Effector memory CD8-positive, alpha-beta T cell (primary cell): ENCODE results near the gene BMAL1.

Source experiments
- ATAC-seq: fragments of 150-1000 bp; cut with Tn5 transposase; replicated peaks from 2 replicates; pipeline ENCODE4 v1.10.0; 2021; ENCODE audit warnings: mild to moderate bottlenecking, moderate library complexity
- DNase-seq, 3 experiments: peaks; one replicate each; pipeline ENCODE4 v3.0.0; 2021
- H3K27ac Mint-ChIP-seq, 2 donors: one replicate each; pipeline ENCODE4 v1.8.0; 2022; ENCODE audit warnings: mild to moderate bottlenecking in 2 of 2, mixed read lengths in 2 of 2, moderate library complexity in 2 of 2
- H3K27me3 Mint-ChIP-seq, 2 donors: one replicate each; pipeline ENCODE4 v1.8.0; 2022; ENCODE audit warnings: mixed read lengths in 2 of 2
- H3K36me3 Mint-ChIP-seq: one replicate; pipeline ENCODE4 v1.8.0; 2022; ENCODE audit warnings: mild to moderate bottlenecking, moderate library complexity, mixed read lengths; ENCODE audit not compliant: insufficient read depth
- H3K4me1 Mint-ChIP-seq, 2 donors: one replicate each; pipeline ENCODE4 v1.8.0; 2022; ENCODE audit warnings: low read depth in 2 of 2, mixed read lengths in 2 of 2
- H3K4me3 Mint-ChIP-seq, 2 donors: one replicate each; pipeline ENCODE4 v1.8.0; 2022; ENCODE audit warnings: mild to moderate bottlenecking in 2 of 2, mixed read lengths in 2 of 2, moderate library complexity in 2 of 2
- H3K9me3 Mint-ChIP-seq, 2 donors: one replicate each; pipeline ENCODE4 v1.8.0; 2022; ENCODE audit warnings: mixed read lengths in 2 of 2

Gene BMAL1

DNA sequence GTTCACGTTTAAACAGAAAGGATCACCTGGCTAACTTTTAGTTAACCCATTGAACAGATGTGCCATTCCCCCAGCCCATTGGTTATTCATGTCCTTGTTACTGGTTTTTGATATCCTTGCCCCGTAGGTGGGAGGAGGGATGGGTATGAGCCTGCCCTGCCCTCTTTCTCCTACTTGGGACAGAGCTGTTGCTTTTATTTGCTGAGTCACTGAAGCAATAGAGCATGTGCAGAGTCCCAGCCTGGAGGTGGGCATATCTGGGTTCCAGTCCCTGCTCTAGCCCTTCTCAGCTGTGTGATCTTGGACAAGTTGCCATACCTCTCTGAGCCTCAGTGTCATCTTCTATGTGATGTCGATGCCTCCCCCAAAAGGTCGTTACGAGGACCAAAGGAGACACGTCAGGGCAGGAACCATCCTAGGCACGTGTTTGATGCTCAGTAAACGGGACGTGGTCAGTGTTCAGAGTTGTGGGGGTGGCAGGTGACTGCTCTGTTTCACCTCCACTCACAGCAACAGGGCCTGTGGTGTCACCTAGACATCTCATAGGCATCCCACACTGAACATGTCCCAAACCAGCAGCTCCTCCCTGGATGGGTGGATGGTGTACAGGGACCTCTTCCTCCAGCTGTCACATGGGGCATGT, 61.0 kb downstream of the BMAL1 start:
- no peaks in the 10 kb centered on the region for H3K27me3 Mint-ChIP-seq
- no peak for DNase-seq
- peak overlapping the region; percentile 69 to 89 for H3K27ac Mint-ChIP-seq
- peaks cover 10% of the 10 kb centered on the region for H3K36me3 Mint-ChIP-seq
- no peaks in the 10 kb centered on the region for H3K9me3 Mint-ChIP-seq
- ATAC-seq: peak; percentile 40
- peaks cover 61 to 75% of the 10 kb centered on the region in 2 donors for H3K4me1 Mint-ChIP-seq
- peak overlapping the region; percentile 47 to 55 for H3K4me3 Mint-ChIP-seq

DNA sequence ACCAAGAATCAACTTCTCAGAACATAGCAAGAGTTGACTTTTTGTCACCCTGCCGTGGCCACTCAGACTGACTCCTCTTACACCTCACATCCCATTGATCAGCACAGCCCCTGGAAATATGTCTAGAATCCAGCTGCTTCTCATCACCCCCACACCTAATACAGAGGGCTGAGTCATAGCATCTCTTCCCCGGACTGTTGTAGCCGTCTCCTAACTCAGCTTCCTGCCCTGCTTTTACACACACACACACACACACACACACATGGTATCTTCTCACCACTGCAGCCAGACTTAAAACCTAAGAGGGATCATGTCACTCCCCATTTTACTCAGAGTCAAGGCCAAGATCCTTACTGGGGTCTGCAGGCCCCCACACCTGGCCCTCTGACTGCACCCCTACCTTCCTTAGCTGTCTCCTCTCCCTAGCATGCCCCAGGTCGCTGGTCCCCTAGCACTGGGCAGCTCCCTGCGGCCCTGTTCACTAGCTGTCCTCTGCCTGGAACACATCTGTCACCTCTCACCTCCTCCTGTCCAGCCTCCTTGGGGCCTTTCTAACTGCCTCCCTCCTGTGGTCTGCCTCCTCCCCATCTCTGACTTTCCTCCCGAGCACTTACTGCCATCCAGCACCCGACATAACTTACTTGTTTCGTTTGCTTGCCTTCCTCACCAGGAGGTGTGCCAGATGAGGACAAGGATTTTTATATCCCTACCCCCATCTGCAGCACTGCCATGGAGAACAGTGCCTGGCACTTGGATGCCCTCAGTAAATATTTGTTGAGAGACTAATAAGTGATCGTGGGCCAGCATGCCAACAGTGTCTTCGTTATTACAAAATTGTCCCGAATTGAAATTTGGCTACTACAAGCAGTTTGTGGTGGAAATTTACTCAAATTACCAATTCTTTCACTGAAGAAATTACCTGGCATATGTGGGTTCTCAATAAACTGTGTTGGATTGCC, 61.9 kb downstream of the BMAL1 start:
- Mint-ChIP-seq H3K36me3 (peaks cover 10% of the 10 kb centered on the region), H3K4me3 (peak overlapping the region; percentile 47 to 55), H3K27ac (peak overlapping the region; percentile 69 to 89), H3K4me1 (peaks cover 58 to 75% of the 10 kb centered on the region in 2 donors), H3K27me3 (no peaks in the 10 kb centered on the region), H3K9me3 (no peaks in the 10 kb centered on the region)
- peak; percentile 67 for ATAC-seq
- peak in 2 of 3 experiments; percentile 22 to 23 for DNase-seq

DNA sequence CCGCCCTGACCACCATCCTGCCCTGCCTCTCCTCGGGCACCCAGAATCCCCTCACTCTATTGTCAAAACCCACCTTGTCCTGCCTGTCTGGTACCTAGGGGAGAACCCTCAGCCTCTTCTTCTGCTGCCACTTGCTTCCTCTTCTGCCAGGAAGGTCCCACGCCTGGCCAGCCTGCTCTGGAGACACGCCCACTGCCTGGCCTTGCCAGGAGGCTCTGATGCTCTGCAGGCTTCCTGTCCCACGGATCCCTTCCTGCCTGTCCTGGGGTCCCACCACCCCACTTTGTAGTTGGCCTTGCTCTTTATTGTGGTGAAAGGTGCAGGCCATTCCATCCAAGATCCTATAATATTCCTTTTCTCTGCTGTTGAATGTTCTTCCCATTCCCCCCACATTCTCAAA, 63.4 kb downstream of the BMAL1 start:
- no peak for DNase-seq
- no peaks in the 10 kb centered on the region for H3K9me3 Mint-ChIP-seq
- ATAC-seq: no peak
- H3K4me1 Mint-ChIP-seq: peaks cover 63 to 77% of the 10 kb centered on the region in 2 donors
- H3K27me3 Mint-ChIP-seq: no peaks in the 10 kb centered on the region
- H3K4me3 Mint-ChIP-seq: peak overlapping the region in 1 of 2 donors; percentile 34
- peaks cover 10% of the 10 kb centered on the region for H3K36me3 Mint-ChIP-seq
- peak overlapping the region; percentile 70 to 89 for H3K27ac Mint-ChIP-seq

DNA sequence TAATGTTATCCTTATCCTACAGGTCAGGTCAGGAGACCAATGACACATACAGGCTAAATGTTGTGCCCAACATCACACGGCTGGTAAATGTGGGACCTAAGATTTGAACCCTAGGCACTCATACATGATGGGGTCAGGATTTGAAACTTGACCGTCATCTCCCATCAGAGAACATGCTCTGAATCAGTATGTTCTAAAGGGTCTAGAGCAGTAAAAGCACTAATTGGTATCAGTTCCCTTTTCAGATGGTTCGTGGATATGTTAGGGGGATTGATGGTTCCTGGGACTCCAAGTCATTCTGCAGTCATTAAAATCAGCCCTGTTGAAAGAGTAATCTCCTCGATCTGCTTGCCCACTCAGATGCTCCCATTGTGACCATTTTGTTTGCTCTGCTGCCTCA, 65.5 kb downstream of the BMAL1 start:
- H3K4me3 Mint-ChIP-seq: no peak overlapping the region
- peak overlapping the region; percentile 0 to 70 for H3K27ac Mint-ChIP-seq
- H3K4me1 Mint-ChIP-seq: peaks cover 72 to 84% of the 10 kb centered on the region in 2 donors
- H3K27me3 Mint-ChIP-seq: no peaks in the 10 kb centered on the region
- peaks cover 15% of the 10 kb centered on the region for H3K36me3 Mint-ChIP-seq
- ATAC-seq (no peak), DNase-seq (no peak)
- H3K9me3 Mint-ChIP-seq: no peaks in the 10 kb centered on the region

DNA sequence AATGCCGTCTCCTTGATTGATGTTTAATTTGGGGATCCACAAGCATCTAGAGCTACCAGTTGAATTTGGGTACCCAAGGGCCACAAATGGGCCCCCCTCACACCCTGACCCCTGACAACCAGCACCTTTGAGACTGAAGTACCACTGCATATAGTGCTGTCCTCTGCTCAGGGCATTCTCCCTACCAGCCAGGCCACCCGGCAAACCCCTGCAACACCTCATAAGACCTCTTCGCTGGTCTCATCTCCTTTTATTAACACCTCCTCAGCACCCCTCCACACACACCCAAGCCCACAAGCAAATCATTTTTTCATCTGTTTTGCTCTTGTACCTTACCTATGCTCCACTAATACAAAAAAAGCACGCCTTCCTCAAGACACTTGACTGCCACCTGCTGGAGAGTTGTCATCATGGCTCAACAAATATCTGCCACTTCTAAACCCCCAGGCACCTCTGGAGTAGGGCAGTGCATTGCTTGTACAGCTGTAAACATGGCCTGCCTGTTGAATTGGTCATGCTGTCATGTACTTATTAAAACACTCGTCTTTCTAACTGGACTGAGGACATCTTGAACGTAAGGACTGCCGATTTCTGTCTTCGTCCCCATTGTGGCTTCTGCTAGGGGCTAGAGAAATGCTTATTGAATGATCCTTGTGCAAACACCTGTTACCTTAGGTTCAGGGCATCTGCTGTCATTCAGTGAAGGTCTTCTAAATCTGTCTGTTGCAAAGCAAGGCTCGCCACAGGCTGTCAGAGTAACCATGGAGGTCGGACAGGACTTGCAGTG, 66.5 kb downstream of the BMAL1 start:
- DNase-seq (peak; percentile 67 to 78 (median 76)), ATAC-seq (peak; percentile 69)
- H3K27ac Mint-ChIP-seq: peak overlapping the region; percentile 0 to 4
- no peaks in the 10 kb centered on the region for H3K27me3 Mint-ChIP-seq
- H3K4me3 Mint-ChIP-seq: no peak overlapping the region
- H3K4me1 Mint-ChIP-seq: peaks cover 68 to 80% of the 10 kb centered on the region in 2 donors
- peaks cover 14% of the 10 kb centered on the region for H3K36me3 Mint-ChIP-seq
- no peaks in the 10 kb centered on the region for H3K9me3 Mint-ChIP-seq

DNA sequence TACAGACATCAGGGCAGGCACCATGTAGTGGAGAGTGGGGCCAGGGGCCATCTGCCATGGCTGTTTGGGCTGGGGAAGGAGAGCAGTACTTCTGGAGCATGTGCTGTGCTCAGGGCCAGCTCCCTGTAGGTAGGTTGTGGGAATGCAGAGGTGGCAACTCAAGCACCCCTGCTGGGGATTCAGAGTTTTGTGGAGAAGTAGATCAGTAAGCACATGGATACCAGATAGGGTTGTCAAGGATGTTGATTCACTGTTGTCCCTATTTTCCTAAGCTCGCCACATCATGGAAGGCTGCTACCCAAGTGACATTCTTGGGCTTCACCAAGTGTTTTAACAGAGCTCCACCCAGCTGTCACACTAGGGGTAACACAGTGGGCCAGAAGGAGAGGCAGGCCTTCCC, 67.2 kb downstream of the BMAL1 start:
- peaks cover 63 to 78% of the 10 kb centered on the region in 2 donors for H3K4me1 Mint-ChIP-seq
- peaks cover 14% of the 10 kb centered on the region for H3K36me3 Mint-ChIP-seq
- H3K9me3 Mint-ChIP-seq: no peaks in the 10 kb centered on the region
- H3K27me3 Mint-ChIP-seq: no peaks in the 10 kb centered on the region
- no peak overlapping the region for H3K4me3 Mint-ChIP-seq
- peak overlapping the region; percentile 75 to 90 for H3K27ac Mint-ChIP-seq
- DNase-seq: no peak
- ATAC-seq: no peak

DNA sequence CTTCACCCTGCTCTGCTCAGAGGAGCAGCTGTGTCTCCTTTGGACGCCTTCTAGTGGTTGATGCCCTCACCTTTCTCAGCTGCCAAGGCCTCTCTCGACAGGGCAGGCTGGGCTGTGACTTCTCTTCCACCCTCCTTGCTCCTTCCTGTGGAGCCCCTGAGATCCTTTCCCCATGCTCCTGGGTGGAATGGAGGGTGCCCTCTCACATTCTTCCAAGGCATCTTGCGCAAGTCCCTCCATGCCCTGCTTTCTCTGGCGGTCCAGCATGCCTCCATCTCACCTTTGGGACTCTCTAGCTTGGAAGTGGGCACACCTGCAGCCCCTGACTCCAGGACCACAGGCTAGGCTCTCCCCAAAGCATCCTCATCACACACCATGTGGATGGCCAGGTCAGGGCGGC, 68.9 kb downstream of the BMAL1 start:
- Mint-ChIP-seq H3K4me3 (no peak overlapping the region), H3K36me3 (peaks cover 20% of the 10 kb centered on the region), H3K27me3 (no peaks in the 10 kb centered on the region), H3K9me3 (no peaks in the 10 kb centered on the region), H3K4me1 (peaks cover 56 to 69% of the 10 kb centered on the region in 2 donors), H3K27ac (peak overlapping the region in 1 of 2 donors; percentile 90)
- DNase-seq (no peak), ATAC-seq (no peak)

DNA sequence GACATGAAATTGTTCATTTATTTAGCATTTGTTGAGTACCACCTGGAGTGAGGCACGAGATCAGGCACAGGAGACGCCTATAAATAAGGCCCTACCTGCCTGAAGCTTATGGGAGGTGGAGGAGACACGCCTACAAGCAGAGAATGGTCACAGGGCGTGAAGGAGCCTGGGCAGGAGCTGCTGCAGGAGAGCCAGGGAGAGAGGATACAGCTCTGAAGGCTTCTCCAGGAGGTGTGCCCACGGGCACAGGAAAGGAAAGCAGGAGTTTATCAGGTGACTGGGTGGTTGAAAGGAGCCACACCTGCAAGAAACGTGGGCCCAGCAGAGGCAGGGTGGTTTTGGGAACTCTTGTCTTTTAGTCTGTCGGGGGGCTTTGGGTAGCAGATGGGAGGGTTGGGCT, 70.3 kb downstream of the BMAL1 start:
- ATAC-seq: no peak
- no peak for DNase-seq
- Mint-ChIP-seq H3K9me3 (no peaks in the 10 kb centered on the region), H3K4me1 (peaks cover 55 to 62% of the 10 kb centered on the region in 2 donors), H3K4me3 (peak overlapping the region in 1 of 2 donors; percentile 58), H3K36me3 (peaks cover 27% of the 10 kb centered on the region), H3K27me3 (no peaks in the 10 kb centered on the region), H3K27ac (peak overlapping the region; percentile 87 to 92)

DNA sequence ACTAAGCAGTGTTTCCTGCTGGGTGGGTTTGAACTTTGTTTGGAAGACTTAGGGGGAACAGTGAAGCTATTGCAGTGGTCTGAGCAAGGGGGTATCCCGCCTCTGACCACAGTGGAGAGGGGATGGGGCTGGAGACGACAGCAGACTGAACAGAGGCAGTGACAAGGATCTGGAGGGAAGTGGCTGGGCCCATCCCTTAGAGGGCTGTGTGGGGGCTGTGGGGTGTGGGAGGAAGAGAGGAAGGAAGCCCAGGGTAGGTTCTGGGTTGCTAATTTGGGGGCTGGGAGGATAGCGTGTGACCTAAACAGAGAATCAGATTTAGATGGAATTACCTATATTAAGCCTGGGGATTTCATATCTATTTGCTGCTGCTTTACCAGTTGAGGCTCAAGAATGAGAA, 70.7 kb downstream of the BMAL1 start:
- Mint-ChIP-seq H3K27me3 (no peaks in the 10 kb centered on the region), H3K27ac (peak overlapping the region; percentile 87 to 92), H3K36me3 (peaks cover 28% of the 10 kb centered on the region), H3K4me1 (peaks cover 55 to 61% of the 10 kb centered on the region in 2 donors), H3K9me3 (no peaks in the 10 kb centered on the region), H3K4me3 (peak overlapping the region in 1 of 2 donors; percentile 58)
- ATAC-seq (peak; percentile 29), DNase-seq (no peak)

DNA sequence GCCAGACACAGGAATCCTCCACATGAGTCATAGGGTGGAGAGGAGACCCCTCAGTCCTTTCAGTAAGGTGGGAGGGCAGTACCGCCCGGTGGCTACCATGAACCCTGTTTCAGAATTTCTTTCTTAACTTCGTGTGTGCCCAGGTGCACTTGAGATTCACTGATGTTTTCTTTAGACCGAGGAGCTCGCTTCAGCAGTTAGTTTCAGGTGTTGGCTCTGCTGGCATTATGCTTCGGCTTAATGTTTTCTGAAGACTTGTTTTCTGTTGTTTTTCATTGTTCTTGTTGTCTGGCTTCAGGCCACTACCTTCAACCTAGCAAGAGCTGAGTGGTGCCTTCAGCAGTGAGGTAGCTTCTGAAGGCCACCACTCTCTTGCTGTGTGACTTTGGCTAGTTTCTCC, 71.5 kb downstream of the BMAL1 start:
- no peak overlapping the region for H3K4me3 Mint-ChIP-seq
- H3K27ac Mint-ChIP-seq: peak overlapping the region; percentile 56 to 92

DNA sequence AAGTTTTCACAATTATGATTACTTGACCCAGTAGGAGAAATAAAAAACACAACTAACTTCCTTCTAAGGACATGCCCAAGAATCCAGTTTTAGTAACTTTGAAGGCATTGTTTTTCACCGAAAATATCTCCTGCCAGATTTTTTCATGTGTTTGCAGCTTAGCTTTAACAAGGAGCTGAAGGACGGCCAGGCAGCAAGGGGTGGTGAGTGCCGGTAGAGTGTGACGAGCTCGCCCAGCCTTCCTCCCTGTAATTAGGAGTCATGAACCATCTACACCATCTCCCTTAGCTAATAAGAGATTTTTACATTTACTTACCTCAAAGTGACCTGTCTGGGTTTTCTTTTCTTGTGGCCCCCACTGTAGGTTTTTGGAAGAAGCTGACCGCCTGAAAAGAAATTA, 72.0 kb downstream of the BMAL1 start:
- H3K27ac Mint-ChIP-seq: peak overlapping the region; percentile 56 to 92
- H3K4me1 Mint-ChIP-seq: peaks cover 49 to 51% of the 10 kb centered on the region in 2 donors
- no peaks in the 10 kb centered on the region for H3K27me3 Mint-ChIP-seq
- H3K4me3 Mint-ChIP-seq: no peak overlapping the region
- peaks cover 39% of the 10 kb centered on the region for H3K36me3 Mint-ChIP-seq
- no peaks in the 10 kb centered on the region for H3K9me3 Mint-ChIP-seq
- ATAC-seq (no peak), DNase-seq (no peak)

More for the DNA sequence above, 71.5 kb downstream of the BMAL1 start:
- DNase-seq (no peak), ATAC-seq (no peak)
- Mint-ChIP-seq H3K36me3 (peaks cover 34% of the 10 kb centered on the region), H3K27me3 (no peaks in the 10 kb centered on the region), H3K9me3 (no peaks in the 10 kb centered on the region), H3K4me1 (peaks cover 51 to 56% of the 10 kb centered on the region in 2 donors)

DNA sequence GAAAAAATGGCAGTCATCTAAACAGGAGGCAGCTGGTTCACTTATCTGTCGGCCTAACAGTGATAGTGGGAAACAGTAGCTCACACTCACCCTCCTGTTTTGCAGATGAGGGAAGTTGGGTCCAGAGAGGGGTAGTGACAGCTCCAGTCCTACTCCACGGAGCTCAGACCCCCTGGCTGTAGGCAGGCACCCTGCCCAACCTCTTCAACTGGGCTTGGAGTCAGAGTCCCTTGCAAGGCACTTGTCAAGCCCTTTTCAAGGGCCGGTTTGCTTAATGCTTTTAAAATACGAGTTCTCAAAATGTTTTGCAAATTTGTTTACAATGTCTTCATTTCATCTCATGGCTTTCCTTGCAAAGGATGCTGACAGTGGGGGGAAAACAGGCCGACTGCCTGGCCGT, 75.1 kb downstream of the BMAL1 start:
- ATAC-seq (no peak), DNase-seq (no peak)
- Mint-ChIP-seq H3K4me3 (no peak overlapping the region), H3K27ac (peak overlapping the region in 1 of 2 donors; percentile 66), H3K9me3 (no peaks in the 10 kb centered on the region), H3K27me3 (no peaks in the 10 kb centered on the region), H3K4me1 (peaks cover 28 to 29% of the 10 kb centered on the region in 2 donors), H3K36me3 (peaks cover 55% of the 10 kb centered on the region)

DNA sequence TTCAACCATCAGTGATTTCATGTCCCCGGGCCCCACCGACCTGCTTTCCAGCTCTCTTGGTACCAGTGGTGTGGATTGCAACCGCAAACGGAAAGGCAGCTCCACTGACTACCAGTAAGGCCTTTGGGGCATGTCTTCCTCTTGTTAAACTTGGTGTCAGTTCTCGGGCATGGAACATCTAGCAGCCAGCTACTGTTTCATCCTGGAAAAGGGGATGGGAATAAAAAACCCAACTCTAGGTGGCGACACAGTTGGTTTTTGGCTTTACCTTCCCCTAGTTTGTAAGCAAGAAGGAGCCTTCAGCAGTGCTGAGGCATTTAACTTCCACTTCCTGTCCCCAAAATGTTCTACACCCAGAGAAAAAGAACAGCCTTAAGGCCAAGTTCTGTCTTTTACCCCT, 76.7 kb downstream of the BMAL1 start:
- Mint-ChIP-seq H3K4me3 (no peak overlapping the region), H3K27me3 (no peaks in the 10 kb centered on the region), H3K9me3 (no peaks in the 10 kb centered on the region), H3K36me3 (peaks cover 62% of the 10 kb centered on the region), H3K27ac (peak overlapping the region; percentile 49 to 60), H3K4me1 (peaks cover 18 to 19% of the 10 kb centered on the region in 2 donors)
- ATAC-seq (no peak), DNase-seq (no peak)
